GM18502 (cell line): Measurements from ENCODE around the gene SLC27A1.
"Not testable (repeated sequence)": the region's sequence is repeated elsewhere in the genome, so short reads cannot be mapped to it uniquely, and the experiment has no call there.

Source experiments
- ATAC-seq: cut with Tn5 transposase; IDR thresholded peaks from one replicate; pipeline ENCODE4 v1.9.1; 2021; ENCODE audit warnings: mild to moderate bottlenecking; ENCODE audit not compliant: unreplicated experiment, poor library complexity

SLC27A1 gene

DNA sequence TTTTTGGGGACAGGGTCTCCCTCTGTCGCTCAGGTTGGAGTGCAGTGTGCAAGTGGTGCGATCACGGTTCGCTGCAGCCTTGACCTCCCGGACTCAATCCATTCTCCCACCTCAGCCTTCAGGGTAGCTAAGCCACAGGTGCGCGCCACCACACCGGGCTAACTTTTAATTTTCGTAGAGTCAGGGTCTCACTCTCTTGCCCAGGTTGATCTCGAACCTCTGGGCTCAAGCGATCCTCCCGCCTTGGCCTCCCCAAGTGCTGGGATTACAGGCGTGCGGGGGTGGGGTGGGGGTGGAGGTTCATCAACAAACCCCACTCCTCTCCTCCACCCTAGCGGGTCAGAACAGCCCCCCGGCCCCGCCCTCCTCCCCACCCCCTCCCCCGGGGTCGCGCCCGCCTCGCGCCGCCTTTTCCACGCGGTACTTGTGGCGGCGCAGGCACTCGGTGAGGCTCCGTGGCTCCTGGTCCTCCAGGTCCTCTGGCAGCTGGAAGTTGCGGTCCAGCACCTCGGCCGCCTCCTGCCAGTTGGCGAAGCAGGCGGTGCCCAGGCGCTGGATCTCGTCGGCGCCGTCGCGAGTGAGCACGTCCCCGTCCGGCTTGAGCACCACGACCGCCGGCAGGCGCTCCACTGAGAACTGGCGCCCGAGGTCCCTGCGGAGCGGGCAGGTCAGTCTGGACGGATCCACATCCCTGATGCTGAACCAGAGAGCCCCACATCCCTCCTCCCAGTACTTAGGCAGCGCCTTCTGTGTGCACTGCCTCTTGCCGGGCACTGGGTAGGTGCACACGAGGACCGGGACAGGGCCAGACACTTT is 14.8 kb upstream of the SLC27A1 start:
- no peak for ATAC-seq

- ATAC-seq = no peak
These were observed 14.2 kb upstream of the SLC27A1 start for GRCh38 chr19:17456127-17456526.

GRCh38 chr19:17457616-17458015 is 12.7 kb upstream of the SLC27A1 start:
- ATAC-seq = no peak

GRCh38 chr19:17458970-17459369 is 11.4 kb upstream of the SLC27A1 start:
- no peak for ATAC-seq

GRCh38 chr19:17460372-17461230 is 9.7 kb upstream of the SLC27A1 start, which contains the start of gene NXNL1:
NXNL1 (minus strand) TSS chr19:17460926; CDS start chr19:17460869, 57 bp downstream.
- ATAC-seq = no peak

DNA sequence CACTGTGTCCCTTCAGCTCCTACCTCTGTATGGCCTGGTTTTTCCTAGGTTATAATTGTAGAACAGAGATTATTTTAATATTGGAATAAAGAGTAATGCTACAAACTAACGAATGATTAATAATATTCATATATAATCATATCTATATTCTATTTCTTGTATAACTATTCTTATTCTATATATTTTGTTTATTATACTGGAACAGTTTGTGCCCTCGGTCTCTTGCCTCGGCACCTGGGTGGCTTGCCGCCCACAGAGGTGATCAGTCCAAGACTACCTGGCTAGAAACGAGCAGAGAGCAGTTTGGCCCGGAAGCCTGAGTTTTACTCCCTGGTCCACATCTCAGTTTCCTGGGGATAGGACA is 3.9 kb upstream of the SLC27A1 start:
- ATAC-seq = no peak

DNA sequence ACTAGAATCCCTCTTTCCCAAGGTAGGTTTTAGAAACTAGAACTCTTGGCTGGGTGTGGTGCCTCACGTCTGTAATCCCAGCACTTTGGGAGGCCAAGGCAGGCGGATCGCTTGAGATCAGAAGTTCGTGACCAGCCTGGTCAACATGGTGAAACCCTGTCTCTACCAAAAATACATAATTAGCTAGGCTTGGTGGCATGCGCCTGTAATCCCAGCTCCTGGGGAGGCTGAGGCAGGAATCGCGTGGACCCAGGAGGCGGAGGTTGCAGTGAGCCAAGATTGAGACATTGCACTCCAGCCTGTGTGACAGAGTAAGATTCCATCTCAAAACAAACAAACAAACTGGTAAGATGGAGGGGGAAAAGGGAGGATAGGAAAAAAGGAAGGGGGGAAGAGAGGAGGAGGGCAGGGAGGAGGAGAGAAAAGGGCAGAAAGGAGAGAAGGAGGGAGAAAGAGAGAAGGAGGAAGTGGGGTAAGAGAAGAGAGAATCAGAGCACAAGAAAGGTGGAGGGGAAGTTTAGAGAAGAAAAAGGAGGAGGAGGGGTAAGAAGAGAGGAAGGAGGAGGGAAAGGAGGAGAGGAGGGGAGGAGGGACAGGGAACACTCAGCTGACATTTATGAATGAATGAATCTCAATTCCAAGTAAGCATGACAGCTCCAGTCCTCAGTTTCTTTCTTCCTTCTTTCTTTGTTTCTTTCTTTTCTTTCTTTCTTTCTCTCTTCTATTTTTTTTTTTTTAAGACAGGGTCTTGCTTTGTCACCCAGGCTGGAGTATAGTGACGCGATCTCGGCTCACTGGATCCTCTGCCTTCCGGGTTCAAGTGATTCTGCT is 2.6 kb upstream of the SLC27A1 start:
- no peak for ATAC-seq

- ATAC-seq = no peak
These were observed 1.8 kb upstream of the SLC27A1 start for GRCh38 chr19:17468302-17469091.

DNA sequence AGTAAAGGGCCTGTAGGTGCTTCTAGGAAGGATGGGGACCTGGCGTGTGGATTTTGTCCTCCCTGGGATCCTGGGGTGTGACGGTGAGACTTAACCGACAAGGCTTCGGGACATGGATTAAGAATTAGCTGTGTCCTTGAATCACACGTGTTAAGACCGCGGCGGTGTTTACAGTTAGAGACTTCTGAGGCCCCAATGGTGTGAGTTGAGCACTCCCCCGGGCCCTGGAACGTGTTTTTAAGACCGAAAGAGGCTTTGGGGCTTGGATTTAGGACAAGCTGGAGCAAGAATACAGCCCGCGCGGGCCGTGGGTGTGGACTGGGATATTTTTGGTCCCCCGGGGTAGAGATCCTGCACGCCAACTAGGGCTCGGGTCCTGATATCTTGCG is 1.2 kb upstream of the SLC27A1 start:
- no peak for ATAC-seq

DNA sequence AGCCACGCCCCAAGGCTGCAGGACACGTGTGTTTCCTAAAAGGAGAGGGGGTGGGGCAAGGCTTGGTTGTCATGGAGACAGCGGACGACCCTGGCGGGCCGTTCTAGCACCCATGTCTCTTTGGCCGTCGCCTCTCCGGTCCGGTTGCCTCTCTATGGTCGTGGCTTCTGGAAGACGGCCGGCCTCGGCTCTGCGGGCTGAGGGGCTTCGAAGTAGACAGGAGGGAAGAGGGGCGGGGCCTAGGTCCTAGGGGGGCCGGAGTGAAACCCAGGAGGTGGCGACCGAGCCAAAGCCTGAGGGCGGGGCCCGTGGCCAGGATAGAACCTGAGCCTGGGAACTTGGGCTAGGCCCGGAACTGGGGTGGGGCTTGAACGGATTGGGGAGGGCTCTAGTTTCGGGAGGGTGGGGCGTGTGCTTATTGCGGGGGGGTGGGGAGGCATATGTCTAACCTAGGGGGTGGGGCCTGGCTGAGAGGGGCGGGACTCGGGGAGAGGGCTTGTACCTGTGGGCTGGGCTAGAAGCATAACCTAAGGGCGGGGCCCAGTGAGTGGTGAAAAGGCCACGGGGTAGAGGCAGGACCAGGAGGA is 750 bp upstream of the SLC27A1 start:
- ATAC-seq = peak; percentile 59

- ATAC-seq = no peak
These were observed 1.2 kb downstream of the SLC27A1 start for GRCh38 chr19:17471410-17472125.

DNA sequence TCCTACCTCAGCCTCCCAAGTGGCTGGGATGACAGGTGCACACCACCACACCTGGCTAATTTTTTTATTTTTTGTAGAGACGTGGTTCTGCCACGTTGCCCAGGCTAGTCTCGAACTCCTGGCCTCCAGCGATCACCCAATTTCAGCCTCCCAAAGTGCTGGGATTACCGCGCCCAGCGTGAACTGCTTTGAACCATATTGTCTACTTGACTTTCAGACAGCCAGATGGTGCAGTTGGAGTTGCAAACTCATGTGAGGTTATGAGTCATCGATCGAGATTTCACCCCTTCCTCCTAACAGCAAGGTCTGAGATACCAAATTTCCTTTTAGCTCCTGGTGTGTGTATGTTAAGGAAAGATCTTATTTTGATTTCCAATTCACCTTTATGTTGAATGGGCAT is 2.7 kb downstream of the SLC27A1 start:
- ATAC-seq = no peak

- ATAC-seq = not testable (repeated sequence)
These were observed 4.8 kb downstream of the SLC27A1 start for GRCh38 chr19:17475011-17475540.

DNA sequence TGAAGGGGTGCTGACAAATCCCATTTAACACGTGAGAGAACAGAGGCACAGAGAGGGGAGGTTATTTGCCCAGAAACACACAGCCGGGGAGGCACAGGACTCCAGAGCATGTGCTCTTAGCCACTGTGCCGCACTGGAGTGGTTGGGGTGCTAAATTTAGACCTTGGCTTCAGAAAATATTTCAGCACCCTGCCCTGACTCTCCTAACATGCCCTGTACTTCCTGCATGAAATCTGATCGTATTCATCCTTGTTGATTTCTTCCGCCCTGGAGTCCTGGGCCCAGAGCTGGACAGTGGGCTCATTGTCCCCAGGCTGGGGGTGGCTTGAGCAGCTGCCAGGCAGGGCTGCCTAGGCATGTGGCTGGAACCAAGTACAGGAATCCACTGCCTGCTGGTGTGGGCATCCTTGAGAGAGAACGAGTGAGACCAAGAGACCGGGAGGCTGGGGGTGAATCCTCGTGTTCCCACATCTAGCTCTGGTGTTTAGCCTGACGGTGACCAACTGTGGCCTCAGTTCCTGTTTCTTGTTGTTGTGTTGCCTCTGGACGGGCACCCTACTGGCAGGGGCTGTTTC is 5.3 kb downstream of the SLC27A1 start:
- ATAC-seq = no peak

DNA sequence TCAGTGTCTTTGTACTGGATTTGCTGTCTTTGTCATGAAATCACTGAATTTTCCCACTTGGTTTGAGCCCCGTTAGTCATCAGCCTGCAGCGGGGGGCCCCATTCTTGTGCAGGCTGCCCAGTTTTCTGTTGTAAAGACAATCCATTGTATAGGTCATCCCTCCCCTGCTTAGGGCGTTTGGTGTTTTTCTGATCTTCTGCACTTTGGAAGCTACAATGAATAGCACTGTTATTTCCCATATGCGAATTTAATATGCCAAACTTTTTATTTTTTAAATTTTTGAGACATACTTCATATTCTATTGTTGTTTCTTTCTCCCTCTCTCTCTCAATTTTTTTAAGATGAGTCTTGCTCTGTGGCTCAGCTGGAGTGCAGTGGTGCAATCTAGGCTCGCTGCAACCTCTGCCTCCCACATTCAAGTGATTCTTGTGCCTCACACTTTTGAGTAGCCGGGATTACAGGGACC is 9.0 kb downstream of the SLC27A1 start:
- no peak for ATAC-seq

GRCh38 chr19:17481986-17482385 is 11.7 kb downstream of the SLC27A1 start:
- ATAC-seq = no peak

GRCh38 chr19:17482877-17483604 is 12.7 kb downstream of the SLC27A1 start:
- no peak for ATAC-seq
